ENCODE data around the gene C3orf33.

C3orf33 gene

GRCh38 chr3:155727836-155728235 is 78.2 kb downstream of the C3orf33 start:
- DNase-seq (ENCODE audit: low spot score), result no peak
- TF ChIP-seq, protein P1, sequence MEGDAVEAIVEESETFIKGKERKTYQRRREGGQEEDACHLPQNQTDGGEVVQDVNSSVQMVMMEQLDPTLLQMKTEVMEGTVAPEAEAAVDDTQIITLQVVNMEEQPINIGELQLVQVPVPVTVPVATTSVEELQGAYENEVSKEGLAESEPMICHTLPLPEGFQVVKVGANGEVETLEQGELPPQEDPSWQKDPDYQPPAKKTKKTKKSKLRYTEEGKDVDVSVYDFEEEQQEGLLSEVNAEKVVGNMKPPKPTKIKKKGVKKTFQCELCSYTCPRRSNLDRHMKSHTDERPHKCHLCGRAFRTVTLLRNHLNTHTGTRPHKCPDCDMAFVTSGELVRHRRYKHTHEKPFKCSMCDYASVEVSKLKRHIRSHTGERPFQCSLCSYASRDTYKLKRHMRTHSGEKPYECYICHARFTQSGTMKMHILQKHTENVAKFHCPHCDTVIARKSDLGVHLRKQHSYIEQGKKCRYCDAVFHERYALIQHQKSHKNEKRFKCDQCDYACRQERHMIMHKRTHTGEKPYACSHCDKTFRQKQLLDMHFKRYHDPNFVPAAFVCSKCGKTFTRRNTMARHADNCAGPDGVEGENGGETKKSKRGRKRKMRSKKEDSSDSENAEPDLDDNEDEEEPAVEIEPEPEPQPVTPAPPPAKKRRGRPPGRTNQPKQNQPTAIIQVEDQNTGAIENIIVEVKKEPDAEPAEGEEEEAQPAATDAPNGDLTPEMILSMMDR (IDR thresholded peaks at IDR 0.05), result no peak
- Histone ChIP-seq H3K4me3 (no peak overlapping the region), H3K27ac (no peak overlapping the region)

- Histone ChIP-seq H3K27ac (no peak overlapping the region), H3K4me3 (no peak overlapping the region)
- no peak for DNase-seq (ENCODE audit: low spot score)
- TF ChIP-seq, protein P1 (IDR thresholded peaks at IDR 0.05), result no peak
Observed at GRCh38 chr3:155714295-155714718, 91.8 kb downstream of the C3orf33 start.
